GM19372 (cell line): ENCODE data around the gene NTM.
"Not testable (repeated sequence)": the region's sequence is repeated elsewhere in the genome, so short reads cannot be mapped to it uniquely, and the experiment has no call there.

Experiments
- ATAC-seq: cut with Tn5 transposase; IDR thresholded peaks from one replicate; pipeline ENCODE4 v1.9.1; 2021; ENCODE audit warnings: mild to moderate bottlenecking, low read depth, moderate library complexity; ENCODE audit not compliant: unreplicated experiment

NTM gene

DNA sequence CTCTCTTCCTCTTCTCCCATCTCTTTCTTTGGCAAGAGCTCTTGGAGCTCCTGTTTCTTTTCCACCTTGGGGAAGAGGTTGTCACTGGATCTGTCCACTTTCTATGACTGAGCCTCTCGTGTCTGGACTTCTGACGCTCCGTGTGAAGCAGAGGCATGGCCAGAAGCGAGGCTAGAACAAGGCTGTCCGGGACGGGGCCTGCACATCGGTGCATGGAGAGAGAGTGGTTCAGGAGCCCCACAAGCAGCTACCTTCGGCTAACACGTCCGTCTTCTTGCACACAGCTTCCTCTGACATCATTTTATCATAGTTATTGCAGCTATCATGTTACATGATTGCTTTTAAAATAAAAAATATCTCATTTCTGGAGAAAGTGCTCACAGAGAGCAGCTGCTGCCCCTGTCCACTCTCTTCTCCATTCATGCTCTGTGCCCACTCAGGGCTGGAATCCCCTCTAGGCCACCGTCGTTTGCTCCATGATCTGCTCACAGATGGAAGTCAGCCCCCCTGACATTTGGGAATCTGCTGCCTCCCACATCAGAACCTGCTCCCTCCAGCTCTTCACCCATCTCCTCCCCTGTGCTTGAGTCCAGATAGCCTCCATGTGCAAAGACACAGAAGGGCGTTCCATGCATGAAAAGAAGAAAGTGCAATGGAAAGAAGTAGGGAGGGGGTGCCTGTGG lies 308.4 kb downstream of the NTM start:
- ATAC-seq, result no peak

GRCh38 chr11:131680448-131680847 lies 310.0 kb downstream of the NTM start:
- ATAC-seq, result not testable (repeated sequence)

DNA sequence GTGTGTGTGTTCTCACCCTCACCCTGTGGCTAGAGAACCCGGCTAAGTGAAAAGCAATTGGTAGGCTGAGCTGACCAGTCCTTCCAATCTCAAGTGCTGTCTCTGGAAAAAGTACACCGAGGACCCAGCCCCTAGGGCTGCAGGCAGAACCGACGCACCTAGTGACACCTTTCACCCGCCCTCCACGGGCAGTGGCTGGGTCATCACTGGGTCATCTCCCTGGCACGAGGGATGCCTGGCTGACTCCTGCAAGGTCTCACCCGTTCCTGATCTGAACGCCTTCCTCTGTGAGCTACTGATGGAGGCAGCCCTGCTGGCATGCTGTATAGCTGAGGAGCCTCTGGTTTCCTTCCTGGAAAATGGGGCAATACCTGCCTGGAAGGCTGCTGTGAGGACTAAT lies 311.5 kb downstream of the NTM start:
- no peak for ATAC-seq

DNA sequence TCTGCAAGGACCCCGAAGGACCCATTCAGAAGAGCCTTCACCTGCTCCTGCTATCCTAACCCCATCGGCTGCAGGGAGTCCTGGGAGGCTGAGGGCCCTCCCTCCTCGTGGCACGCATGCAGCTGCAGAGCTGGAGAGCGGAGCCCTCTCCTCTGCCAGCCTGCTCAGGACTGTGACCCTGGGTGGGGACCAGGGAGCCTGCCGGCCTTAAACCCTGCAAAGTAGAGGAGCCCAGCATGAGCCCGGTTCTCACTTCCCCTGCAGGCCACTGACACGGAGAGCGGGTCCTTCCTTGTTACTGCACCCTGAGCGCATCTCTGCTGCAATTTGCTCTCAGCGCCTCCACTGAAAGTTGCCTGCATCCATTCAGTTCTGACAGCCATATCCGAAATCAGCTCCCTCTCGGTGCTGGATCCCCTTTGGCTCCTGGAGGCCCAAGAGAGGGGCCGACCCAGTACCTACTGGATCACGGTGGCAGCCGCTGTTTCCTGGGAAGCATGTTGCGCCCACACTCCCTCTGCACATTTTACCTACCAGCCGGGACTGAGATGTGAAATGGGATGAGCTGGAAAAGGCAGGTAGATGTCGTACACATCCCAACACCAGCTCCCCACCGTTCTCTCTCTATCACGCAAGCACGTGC lies 312.1 kb downstream of the NTM start:
- ATAC-seq, result no peak

- ATAC-seq, result no peak
These were observed 312.7 kb downstream of the NTM start for GRCh38 chr11:131683131-131683530.

- no peak for ATAC-seq
These were observed 313.3 kb downstream of the NTM start for GRCh38 chr11:131683666-131684065.

DNA sequence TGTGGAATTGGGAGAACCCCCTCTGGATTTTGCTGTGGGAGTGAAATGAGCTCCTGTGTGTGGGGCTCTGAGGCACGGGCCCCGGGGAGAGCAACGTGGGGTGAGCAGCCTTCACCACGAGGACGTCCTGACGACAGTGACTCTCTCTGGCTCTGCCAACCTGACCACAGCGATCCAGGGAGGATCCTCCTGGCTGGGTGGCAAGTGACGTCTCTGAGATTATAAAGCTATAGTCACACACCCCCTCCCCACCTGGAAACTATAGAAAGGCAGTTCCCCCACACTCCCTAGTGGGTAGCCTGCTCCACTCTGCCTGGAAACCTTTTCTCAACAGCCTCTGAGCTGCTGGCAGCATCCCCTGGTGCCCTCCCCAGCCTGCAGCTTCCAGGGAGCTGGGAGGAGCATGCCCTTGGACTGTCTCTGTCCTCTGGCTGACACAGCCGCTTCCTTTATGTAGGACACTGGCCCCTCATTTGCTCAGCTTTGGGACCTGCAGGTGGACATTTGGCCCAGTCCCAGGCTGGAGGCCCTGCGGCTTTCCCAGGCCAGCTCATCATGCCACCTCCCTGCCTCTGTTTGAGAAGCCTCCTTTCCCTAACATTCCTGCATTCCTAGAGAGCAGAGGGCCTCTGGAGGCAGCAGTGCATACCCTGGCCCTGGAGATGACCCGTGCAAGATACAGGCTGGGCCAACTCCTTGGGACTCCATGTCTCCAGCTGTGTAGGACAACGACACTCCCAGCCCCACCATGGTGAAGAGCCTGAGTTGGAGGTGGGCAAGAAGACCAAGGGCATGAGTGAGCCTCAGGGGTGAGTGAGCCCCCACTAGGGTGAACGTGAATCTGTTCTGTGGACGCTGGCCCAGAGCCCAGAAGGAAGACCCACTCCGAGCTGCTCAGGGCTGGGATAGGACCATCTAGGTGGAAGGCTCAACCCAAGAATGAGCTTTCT lies 314.0 kb downstream of the NTM start:
- ATAC-seq, result no peak

- ATAC-seq, result no peak
These were observed 314.8 kb downstream of the NTM start for GRCh38 chr11:131685206-131685605.

DNA sequence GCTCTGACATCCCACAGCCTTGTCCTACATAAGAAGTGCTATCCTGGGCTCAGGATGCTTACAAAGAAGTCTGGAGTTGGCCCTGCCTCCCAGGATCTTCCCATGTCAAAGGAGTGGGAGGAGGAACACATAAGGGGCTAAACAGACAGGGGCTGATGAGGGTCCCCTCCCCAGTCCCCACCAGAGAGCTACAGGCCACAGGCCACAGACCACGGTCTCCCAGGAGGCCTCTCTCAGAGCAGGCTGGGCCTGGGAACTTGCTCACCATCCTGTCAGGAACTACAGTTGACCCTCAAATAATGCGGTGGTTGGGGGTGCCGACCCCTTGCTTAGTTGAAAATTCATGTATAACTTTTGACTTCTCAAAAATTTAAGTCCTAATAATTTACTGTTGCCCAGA lies 315.5 kb downstream of the NTM start:
- ATAC-seq, result no peak

DNA sequence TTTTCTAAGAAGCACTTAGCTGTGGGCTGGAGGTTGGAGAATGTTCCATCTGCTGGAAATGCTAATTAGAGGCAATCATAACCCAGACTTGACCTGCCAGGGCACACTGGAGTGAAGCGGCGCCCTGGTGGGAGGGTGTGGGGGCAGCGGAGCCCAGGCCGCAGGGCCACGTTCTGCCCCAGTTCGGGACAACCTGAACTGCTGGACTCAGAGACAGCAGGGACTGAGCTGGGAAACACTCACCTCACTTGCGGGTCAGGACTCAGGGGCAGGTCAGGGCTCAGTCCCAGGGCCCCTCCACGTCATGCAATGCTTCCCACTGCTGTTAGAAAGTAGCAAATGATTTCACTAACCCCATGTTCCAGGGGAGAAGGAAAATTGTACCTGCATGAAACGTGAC lies 316.4 kb downstream of the NTM start:
- no peak for ATAC-seq

- no peak for ATAC-seq
These were observed 317.1 kb downstream of the NTM start for GRCh38 chr11:131687291-131688047.

- ATAC-seq, result peak; percentile 78
These were observed 317.8 kb downstream of the NTM start for GRCh38 chr11:131688048-131688693.

DNA sequence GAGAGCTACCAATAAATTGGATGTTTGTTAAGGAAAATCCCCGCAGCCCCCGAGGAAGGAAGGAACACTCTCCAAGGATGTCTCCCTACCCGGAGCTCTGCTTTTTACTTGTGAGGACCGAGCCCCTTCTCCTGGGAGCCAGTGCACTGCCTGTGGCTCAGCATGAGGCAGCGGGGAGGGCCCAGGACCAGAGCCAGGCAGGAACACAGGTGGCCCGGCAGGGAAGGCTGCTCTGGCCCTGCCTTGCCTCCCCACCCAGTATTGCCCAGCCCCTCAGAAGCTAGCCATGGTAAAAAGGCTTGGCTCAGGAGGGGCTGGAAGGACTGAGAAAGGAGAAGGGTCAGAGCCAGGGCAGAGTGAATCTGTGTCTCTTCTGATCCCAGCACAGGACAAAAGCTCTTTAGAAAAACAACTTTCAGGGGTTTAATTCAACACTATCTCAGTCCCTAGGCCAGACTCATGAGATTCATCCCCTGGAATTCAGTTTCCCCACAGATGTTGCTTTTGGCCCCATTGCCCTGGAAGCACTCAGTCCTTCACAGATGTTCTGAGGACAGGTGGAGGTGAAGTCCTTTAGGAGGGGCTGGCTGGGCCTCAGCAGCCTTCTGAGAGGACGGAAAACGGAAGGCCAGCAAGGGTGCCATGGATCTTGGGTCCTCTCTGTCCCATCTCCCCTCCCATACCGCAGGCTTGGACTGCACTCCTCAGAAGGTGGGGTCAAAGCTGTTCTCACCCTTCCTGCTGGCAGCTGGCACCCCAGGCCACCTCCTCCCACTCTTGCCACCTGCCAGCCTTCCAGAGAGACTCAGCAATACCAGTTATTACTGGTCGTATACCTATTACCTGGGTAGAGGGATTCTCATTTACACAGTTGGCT lies 318.9 kb downstream of the NTM start:
- ATAC-seq, result no peak

GRCh38 chr11:131690362-131690761 lies 319.9 kb downstream of the NTM start:
- no peak for ATAC-seq

- ATAC-seq, result no peak
These were observed 320.4 kb downstream of the NTM start for GRCh38 chr11:131690776-131691175.

GRCh38 chr11:131691181-131692041 lies 321.0 kb downstream of the NTM start:
- no peak for ATAC-seq

- ATAC-seq, result no peak
These were observed 321.7 kb downstream of the NTM start for GRCh38 chr11:131692151-131692550.

DNA sequence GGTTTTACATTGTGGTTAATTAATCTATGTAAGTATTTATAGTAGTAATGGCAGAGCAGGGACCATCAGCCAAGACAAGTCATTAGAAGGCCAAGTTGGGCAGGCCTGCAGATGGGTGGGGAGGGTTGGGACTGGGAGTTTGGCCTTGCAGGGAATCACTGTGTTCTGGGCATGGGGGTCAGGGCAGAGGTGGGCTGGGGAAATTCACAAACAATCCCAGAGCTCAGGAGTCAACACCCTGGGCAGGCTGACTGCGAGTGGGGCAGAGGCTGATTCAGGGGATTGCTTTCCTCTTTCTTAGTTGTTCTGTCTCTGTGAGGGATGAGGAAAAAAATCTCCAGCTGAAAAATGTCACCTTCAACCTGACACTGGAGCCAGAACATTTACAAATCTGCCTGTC lies 322.5 kb downstream of the NTM start:
- ATAC-seq, result no peak
